Activated CD4-positive, alpha-beta T cell treated with anti-CD3 and anti-CD28 coated beads, Interleukin-2, amount 50 U/mL, for 16 hours (primary cell): ENCODE measurements around the gene SLC1A4.
"Not testable (repeated sequence)": the region's sequence is repeated elsewhere in the genome, so short reads cannot be mapped to it uniquely, and the experiment has no call there.

Experiments
- DNase-seq: peaks from one replicate; pipeline ENCODE4 v3.0.0-alpha.2; 2020

The SLC1A4 gene

GRCh38 chr2:64989126-64989981 is at the start of gene SLC1A4:
TSS of gene SLC1A4 (plus strand) at chr2:64989399. CDS start at chr2:64989644, 245 bp downstream.
- peak; percentile 61 for DNase-seq

GRCh38 chr2:64941143-64941542 is 48.1 kb upstream of the SLC1A4 start:
- DNase-seq: no peak

- DNase-seq: no peak
These were observed 47.4 kb upstream of the SLC1A4 start for GRCh38 chr2:64941801-64942200.

- no peak for DNase-seq
These were observed 46.5 kb upstream of the SLC1A4 start for GRCh38 chr2:64942693-64943092.

GRCh38 chr2:64943387-64944150 is 45.6 kb upstream of the SLC1A4 start:
- no peak for DNase-seq

- no peak for DNase-seq
These were observed 44.7 kb upstream of the SLC1A4 start for GRCh38 chr2:64944484-64944883.

GRCh38 chr2:64945973-64946768 is 43.0 kb upstream of the SLC1A4 start:
- peak; percentile 86 for DNase-seq

- no peak for DNase-seq
These were observed 42.4 kb upstream of the SLC1A4 start for GRCh38 chr2:64946769-64947247.

- DNase-seq: no peak
These were observed 41.3 kb upstream of the SLC1A4 start for GRCh38 chr2:64947885-64948284.

- DNase-seq: no peak
These were observed 38.7 kb upstream of the SLC1A4 start for GRCh38 chr2:64950226-64951160.

- DNase-seq: no peak
These were observed 37.8 kb upstream of the SLC1A4 start for GRCh38 chr2:64951306-64951953.

GRCh38 chr2:64952096-64952495 is 37.1 kb upstream of the SLC1A4 start:
- no peak for DNase-seq

- no peak for DNase-seq
These were observed 36.4 kb upstream of the SLC1A4 start for GRCh38 chr2:64952511-64953482.

GRCh38 chr2:64955467-64955866 is 33.7 kb upstream of the SLC1A4 start:
- no peak for DNase-seq

GRCh38 chr2:64957109-64957903 is 31.9 kb upstream of the SLC1A4 start:
- DNase-seq: no peak

GRCh38 chr2:64958556-64958955 is 30.6 kb upstream of the SLC1A4 start:
- DNase-seq: no peak

GRCh38 chr2:64960819-64961218 is 28.4 kb upstream of the SLC1A4 start:
- DNase-seq: no peak

GRCh38 chr2:64963138-64963537 is 26.1 kb upstream of the SLC1A4 start:
- not testable (repeated sequence) for DNase-seq

GRCh38 chr2:64963719-64964118 is 25.5 kb upstream of the SLC1A4 start:
- no peak for DNase-seq
